SK-N-DZ (cell line): ENCODE data around the gene NEURL1B. TPM values are rescaled to one million over a fixed set of nuclear protein-coding genes. Genes with fewer than 3 reads are reported as not detected.

ENCODE experiments used
- DNase-seq: peaks from one replicate; pipeline ENCODE4 v3.0.0-alpha.2; 2015; ENCODE audit warnings: low spot score
- polyA plus RNA-seq, 2 experiments: library from polyadenylated mRNA; depleted of rRNA; stranded (reverse); fragments of >200 nt; gene quantifications; 2 replicates each; pipeline ENCODE4 v1.2.3, GENCODE V29; 2014

The NEURL1B gene
- polyA plus RNA-seq (2014; cell fraction: cytosol; rRNA removed) = 11.1 and 16.8 TPM in 2 replicates
- 18.0 and 21.0 TPM in 2 replicates for polyA plus RNA-seq (2014; cell fraction: nucleus; rRNA removed)

GRCh38 chr5:172640822-172641358 lies at the start of gene NEURL1B:
Gene NEURL1B, plus strand, starts transcription at chr5:172641263. Its CDS starts 144 bp downstream, at chr5:172641407.
- DNase-seq = peak; percentile 78

- DNase-seq = peak; percentile 59
Observed at GRCh38 chr5:172591636-172592035, 49.4 kb upstream of the NEURL1B start.

- no peak for DNase-seq
Observed at GRCh38 chr5:172592881-172593280, 48.2 kb upstream of the NEURL1B start.

- DNase-seq = no peak
Observed at GRCh38 chr5:172593306-172593705, 47.8 kb upstream of the NEURL1B start.

- no peak for DNase-seq
Observed at GRCh38 chr5:172593721-172594235, 47.3 kb upstream of the NEURL1B start.

- no peak for DNase-seq
Observed at GRCh38 chr5:172594431-172594830, 46.6 kb upstream of the NEURL1B start.

- DNase-seq = no peak
Observed at GRCh38 chr5:172594867-172595466, 46.1 kb upstream of the NEURL1B start.

GRCh38 chr5:172595596-172596455 lies 45.2 kb upstream of the NEURL1B start:
- DNase-seq = no peak

- DNase-seq = no peak
Observed at GRCh38 chr5:172596638-172597231, 44.3 kb upstream of the NEURL1B start.

- no peak for DNase-seq
Observed at GRCh38 chr5:172597755-172598155, 43.3 kb upstream of the NEURL1B start.

GRCh38 chr5:172598251-172599203 lies 42.5 kb upstream of the NEURL1B start:
- DNase-seq = no peak

GRCh38 chr5:172599204-172599567 lies 41.9 kb upstream of the NEURL1B start:
- no peak for DNase-seq

GRCh38 chr5:172600571-172600970 lies 40.5 kb upstream of the NEURL1B start:
- DNase-seq = no peak

- peak; percentile 21 for DNase-seq
Observed at GRCh38 chr5:172601576-172601975, 39.5 kb upstream of the NEURL1B start.

- DNase-seq = no peak
Observed at GRCh38 chr5:172602783-172603231, 38.3 kb upstream of the NEURL1B start.

- no peak for DNase-seq
Observed at GRCh38 chr5:172603251-172603806, 37.7 kb upstream of the NEURL1B start.

GRCh38 chr5:172605466-172605865 lies 35.6 kb upstream of the NEURL1B start:
- DNase-seq = no peak

- no peak for DNase-seq
Observed at GRCh38 chr5:172606156-172606785, 34.8 kb upstream of the NEURL1B start.

GRCh38 chr5:172607213-172607793 lies 33.8 kb upstream of the NEURL1B start:
- no peak for DNase-seq
